A673 (cell line): ENCODE results near the gene KRT76. TPM values are rescaled to one million over a fixed set of nuclear protein-coding genes. Genes with fewer than 3 reads are reported as not detected.

Experiments used
- BruUV-seq: library from RNA; stranded (reverse); fragments of 400-500 nt; replicated peaks from 2 replicates; lab custom pipeline; 2021; lab: Mats Ljungman, UMichigan
- CTCF ChIA-PET: fragments of 300-600 bp; sonication (Branson Sonifier 250); formaldehyde crosslinking; loops from one replicate; lab custom pipeline; 2022; ENCODE audit warnings: antibody characterized with exemption; lab: Charles Lee
- POLR2A ChIA-PET: fragments of 300-600 bp; sonication (Branson Sonifier 250); formaldehyde crosslinking; loops from one replicate; lab custom pipeline; 2022; ENCODE audit warnings: antibody characterized with exemption; ENCODE audit not compliant: low non-redundant PET; lab: Charles Lee
- DNase-seq: peaks from one replicate; pipeline ENCODE4 v3.0.0-alpha.2; 2015; ENCODE audit warnings: low spot score
- H3K27ac ChIP-seq: fragments of 200-600 bp; sonication (generic); 2 replicates; pipeline ENCODE4 v1.5.1; 2016; ENCODE audit warnings: mixed run types, low read depth, mild to moderate bottlenecking, mixed read lengths, antibody characterized with exemption, low read length; ENCODE audit not compliant: poor library complexity, severe bottlenecking
- H3K27me3 ChIP-seq: fragments of 200-600 bp; sonication (generic); replicated peaks from 2 replicates; pipeline ENCODE4 v1.6.1; 2017; ENCODE audit warnings: mixed run types, low read depth, mild to moderate bottlenecking, mixed read lengths, antibody characterized with exemption, low read length; ENCODE audit not compliant: insufficient read depth, poor library complexity
- H3K36me3 ChIP-seq: fragments of 200-600 bp; sonication (generic); 2 replicates; pipeline ENCODE4 v1.6.1; 2016; ENCODE audit warnings: mixed run types, mild to moderate bottlenecking, mixed read lengths, antibody characterized with exemption, low read length; ENCODE audit not compliant: insufficient read depth, poor library complexity, severe bottlenecking
- H3K4me1 ChIP-seq: fragments of 200-600 bp; sonication (generic); 2 replicates; pipeline ENCODE4 v1.6.1; 2017; ENCODE audit warnings: mixed run types, mild to moderate bottlenecking, mixed read lengths, antibody characterized with exemption, low read length; ENCODE audit not compliant: insufficient read depth, poor library complexity, severe bottlenecking
- H3K4me3 ChIP-seq: fragments of 200-600 bp; sonication (generic); 2 replicates; pipeline ENCODE4 v1.5.1; 2016; ENCODE audit warnings: low read depth, mixed run types, mild to moderate bottlenecking, mixed read lengths, low read length; ENCODE audit not compliant: poor library complexity, severe bottlenecking
- H3K9me3 ChIP-seq: fragments of 200-600 bp; sonication (generic); 2 replicates; pipeline ENCODE4 v1.6.1; 2016; ENCODE audit warnings: mixed run types, low read depth, mild to moderate bottlenecking, mixed read lengths, antibody characterized with exemption, low read length; ENCODE audit not compliant: poor library complexity, severe bottlenecking
- CTCF ChIP-seq: fragments of 300-800, 200-600 bp; sonication (generic); conservative IDR thresholded peaks from 2 replicates; pipeline ENCODE4 v1.5.1; 2017; ENCODE audit warnings: low read depth, mild to moderate bottlenecking, antibody characterized with exemption, low read length, moderate library complexity, mixed read lengths
- EZH2 ChIP-seq: fragments of 200-600 bp; sonication (generic); IDR thresholded peaks from 2 replicates; pipeline ENCODE4 v1.6.1; 2017; ENCODE audit warnings: borderline replicate concordance, low read depth, mild to moderate bottlenecking, mixed read lengths, antibody characterized with exemption, low read length; ENCODE audit not compliant: poor library complexity, severe bottlenecking
- intact Hi-C: fragments of 100-400 bp; cut with micrococcal nuclease; formaldehyde crosslinking; loops from one replicate; pipeline ENCODE4 v1.10.0; 2022; ENCODE audit not compliant: unreplicated experiment
- total RNA-seq: library from RNA; stranded (reverse); gene quantifications from 2 replicates; pipeline ENCODE4 v1.2.3, GENCODE V29; 2021

KRT76 gene
- total RNA-seq, 1 experiment from 2014 or later: not detected

- no peak for TF ChIP-seq CTCF
- TF ChIP-seq EZH2: no peak
- no TSS peak for BruUV-seq
- H3K4me1 ChIP-seq: no peaks in the 10 kb centered on the region
- H3K4me3 ChIP-seq: no peak overlapping the region
- intact Hi-C loops: no loop called here
- H3K27ac ChIP-seq: no peak overlapping the region
- no peaks in the 10 kb centered on the region for H3K9me3 ChIP-seq
- POLR2A ChIA-PET: no interaction called here
- CTCF ChIA-PET: no interaction called here
- no peaks in the 10 kb centered on the region for H3K27me3 ChIP-seq
- DNase-seq: no peak
- no peaks in the 10 kb centered on the region for H3K36me3 ChIP-seq
Measured at GRCh38 chr12:52779914-52780313, 2.8 kb upstream of the KRT76 start.

- ChIA-PET CTCF (no interaction called here), POLR2A (no interaction called here)
- BruUV-seq: no TSS peak
- TF ChIP-seq CTCF (no peak), EZH2 (no peak)
- Histone ChIP-seq H3K27ac (no peak overlapping the region), H3K9me3 (no peaks in the 10 kb centered on the region), H3K4me1 (no peaks in the 10 kb centered on the region), H3K27me3 (no peaks in the 10 kb centered on the region), H3K36me3 (no peaks in the 10 kb centered on the region), H3K4me3 (no peak overlapping the region)
- no peak for DNase-seq
- intact Hi-C loops: no loop called here
Measured at GRCh38 chr12:52778833-52779232, 1.7 kb upstream of the KRT76 start.

- ChIA-PET CTCF (no interaction called here), POLR2A (no interaction called here)
- no peaks in the 10 kb centered on the region for H3K27me3 ChIP-seq
- TF ChIP-seq CTCF (no peak), EZH2 (no peak)
- no peak overlapping the region for H3K4me3 ChIP-seq
- intact Hi-C loops: no loop called here
- no peak for DNase-seq
- no peak overlapping the region for H3K27ac ChIP-seq
- no peaks in the 10 kb centered on the region for H3K9me3 ChIP-seq
- H3K4me1 ChIP-seq: no peaks in the 10 kb centered on the region
- no peaks in the 10 kb centered on the region for H3K36me3 ChIP-seq
- no TSS peak for BruUV-seq
Measured at GRCh38 chr12:52777566-52777965, 421 bp upstream of the KRT76 start.
